DOHH2 (cell line): ENCODE data around the gene CRIP1.

Experiments used
- CTCF ChIP-seq: fragments of 200-600 bp; sonication (generic); IDR thresholded peaks from one replicate; pipeline ENCODE4 v1.5.1; 2014; ENCODE audit warnings: antibody characterized with exemption, mild to moderate bottlenecking, low read depth, low read length; ENCODE audit not compliant: poor library complexity, severe bottlenecking
- EZH2phosphoT487 ChIP-seq: fragments of 200-600 bp; sonication (generic); IDR thresholded peaks from 2 replicates; pipeline ENCODE4 v1.6.1; 2017; ENCODE audit warnings: borderline replicate concordance, mild to moderate bottlenecking, antibody characterized with exemption, low read length, moderate library complexity, mixed read lengths

GRCh38 chr14:105442834-105443233 is 43.9 kb upstream of the CRIP1 start:
- no peak for TF ChIP-seq EZH2phosphoT487
- TF ChIP-seq CTCF = no peak
